Tibial nerve (tissue), 4 donors: ENCODE results near the gene PARP1. TPM values are rescaled to one million over a fixed set of nuclear protein-coding genes. Genes with fewer than 3 reads are reported as not detected.

Experiments used
- DNase-seq, 2 donors: peaks; one replicate each; pipeline ENCODE4 v3.0.0-alpha.2; 2019; ENCODE audit warnings: low spot score in 2 of 2
- H3K27ac ChIP-seq, 4 donors: fragments of 200-600 bp; sonication (generic) in 3 of 4; one replicate each; pipeline ENCODE4 v1.5.1; 2017 to 2019; ENCODE audit warnings: mild to moderate bottlenecking in 1 of 4
- H3K27me3 ChIP-seq, 2 donors: fragments of 200-600 bp; sonication (generic) in 1 of 2; one replicate each; pipeline versions ENCODE4 v1.5.1 to v1.6.0; 2017 to 2019
- H3K36me3 ChIP-seq, 3 donors: fragments of 200-600 bp; sonication (generic); one replicate each; pipeline ENCODE4 v1.5.1; 2018 to 2019
- H3K4me1 ChIP-seq, 4 donors: fragments of 200-600 bp; sonication (generic) in 3 of 4; one replicate each; pipeline ENCODE4 v1.5.1; 2017 to 2019
- H3K4me3 ChIP-seq, 4 donors: fragments of 200-600 bp; sonication (generic) in 3 of 4; one replicate each; pipeline ENCODE4 v1.5.1; 2017 to 2019; ENCODE audit warnings: mild to moderate bottlenecking in 1 of 4, moderate library complexity in 1 of 4
- H3K9me3 ChIP-seq, 4 donors: fragments of 200-600 bp; sonication (generic) in 3 of 4; one replicate each; pipeline ENCODE4 v1.5.1; 2017 to 2019
- EP300 ChIP-seq, 2 donors: sonication (generic); formaldehyde crosslinking; IDR thresholded peaks; one replicate each; pipeline ENCODE4 v1.6.1; 2017; ENCODE audit warnings: antibody characterized with exemption in 2 of 2, mild to moderate bottlenecking in 1 of 2
- POLR2A ChIP-seq, 2 donors: fragments of 450-650 bp; IDR thresholded peaks; one replicate each; pipeline ENCODE4 v1.6.1; 2017; ENCODE audit warnings: antibody characterized with exemption in 2 of 2, mild to moderate bottlenecking in 2 of 2, moderate library complexity in 2 of 2
- WGBS, 2 donors: methylation state at CpG; one replicate each; pipeline ENCODE4 v1.1.5; 2018; 5-methylcytosine and 5-hydroxymethylcytosine counted together
- total RNA-seq, 4 donors: library from RNA; depleted of rRNA; stranded (reverse); fragments of >200 nt; gene quantifications; one replicate each; pipeline ENCODE4 v1.1.0, GENCODE V29; 2016
- TF ChIP-seq, protein P1 (sequence below), 5 experiments: fragments of 200-600 bp in 3 of 5; fragments of 450-650 bp in 2 of 5; sonication (generic) in 3 of 5; IDR thresholded peaks; one replicate each; pipeline ENCODE4 v1.5.1; 2016 to 2019; ENCODE audit warnings: antibody characterized with exemption in 5 of 5, mild to moderate bottlenecking in 3 of 5, moderate library complexity in 2 of 5

The PARP1 gene
- total RNA-seq, 4 donors from 2014 or later = 91.5 to 117 (median 99.5) TPM

DNA sequence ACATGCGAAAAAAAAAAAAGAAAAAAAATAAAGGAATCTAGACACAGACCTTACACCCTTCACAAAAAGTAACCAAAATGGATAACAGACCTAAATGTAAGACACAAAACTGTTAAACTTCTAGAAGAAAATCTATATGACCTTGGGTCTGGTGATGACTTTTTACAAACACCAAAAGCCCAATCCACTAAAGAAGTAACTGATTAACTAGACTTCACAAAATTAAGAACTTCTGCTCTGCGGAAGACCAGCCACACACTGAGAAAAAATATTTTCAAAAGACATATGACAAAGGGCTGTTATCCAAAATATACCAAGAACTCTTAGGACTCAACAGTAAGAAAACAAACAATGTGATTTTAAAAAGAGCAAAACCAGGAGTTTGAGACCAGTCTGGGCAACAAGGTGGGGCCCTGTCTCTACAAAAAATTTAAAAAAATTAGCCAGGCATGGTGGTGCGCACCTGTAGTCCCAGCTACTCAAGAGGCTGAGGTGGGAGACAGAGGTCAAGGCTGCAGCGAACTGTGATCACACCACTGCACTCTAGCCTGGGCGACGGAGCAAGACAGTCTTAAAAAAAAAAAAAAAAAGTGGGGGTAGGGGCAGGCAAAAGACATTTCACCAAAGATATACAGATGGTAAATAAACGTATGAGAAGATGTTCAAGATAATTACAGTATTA is 9.8 kb downstream of the PARP1 start:
- 91 to 94% methylated on average over 7 of the region's 7 CpGs for WGBS, 2 donors
- no peak overlapping the region for H3K27ac ChIP-seq
- peaks cover 0 to 31% (median 10%) of the 10 kb centered on the region in 4 donors for H3K4me1 ChIP-seq
- no peak overlapping the region for H3K4me3 ChIP-seq
- no peaks in the 10 kb centered on the region for H3K9me3 ChIP-seq
- TF ChIP-seq POLR2A (IDR thresholded peaks at IDR 0.05) (no peak), EP300 (IDR thresholded peaks at IDR 0.05) (no peak)
- TF ChIP-seq, protein P1, sequence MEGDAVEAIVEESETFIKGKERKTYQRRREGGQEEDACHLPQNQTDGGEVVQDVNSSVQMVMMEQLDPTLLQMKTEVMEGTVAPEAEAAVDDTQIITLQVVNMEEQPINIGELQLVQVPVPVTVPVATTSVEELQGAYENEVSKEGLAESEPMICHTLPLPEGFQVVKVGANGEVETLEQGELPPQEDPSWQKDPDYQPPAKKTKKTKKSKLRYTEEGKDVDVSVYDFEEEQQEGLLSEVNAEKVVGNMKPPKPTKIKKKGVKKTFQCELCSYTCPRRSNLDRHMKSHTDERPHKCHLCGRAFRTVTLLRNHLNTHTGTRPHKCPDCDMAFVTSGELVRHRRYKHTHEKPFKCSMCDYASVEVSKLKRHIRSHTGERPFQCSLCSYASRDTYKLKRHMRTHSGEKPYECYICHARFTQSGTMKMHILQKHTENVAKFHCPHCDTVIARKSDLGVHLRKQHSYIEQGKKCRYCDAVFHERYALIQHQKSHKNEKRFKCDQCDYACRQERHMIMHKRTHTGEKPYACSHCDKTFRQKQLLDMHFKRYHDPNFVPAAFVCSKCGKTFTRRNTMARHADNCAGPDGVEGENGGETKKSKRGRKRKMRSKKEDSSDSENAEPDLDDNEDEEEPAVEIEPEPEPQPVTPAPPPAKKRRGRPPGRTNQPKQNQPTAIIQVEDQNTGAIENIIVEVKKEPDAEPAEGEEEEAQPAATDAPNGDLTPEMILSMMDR (IDR thresholded peaks at IDR 0.05) = no peak
- no peak for DNase-seq
- H3K27me3 ChIP-seq = no peaks in the 10 kb centered on the region
- H3K36me3 ChIP-seq = peaks cover 4 to 56% (median 10%) of the 10 kb centered on the region in 3 donors

DNA sequence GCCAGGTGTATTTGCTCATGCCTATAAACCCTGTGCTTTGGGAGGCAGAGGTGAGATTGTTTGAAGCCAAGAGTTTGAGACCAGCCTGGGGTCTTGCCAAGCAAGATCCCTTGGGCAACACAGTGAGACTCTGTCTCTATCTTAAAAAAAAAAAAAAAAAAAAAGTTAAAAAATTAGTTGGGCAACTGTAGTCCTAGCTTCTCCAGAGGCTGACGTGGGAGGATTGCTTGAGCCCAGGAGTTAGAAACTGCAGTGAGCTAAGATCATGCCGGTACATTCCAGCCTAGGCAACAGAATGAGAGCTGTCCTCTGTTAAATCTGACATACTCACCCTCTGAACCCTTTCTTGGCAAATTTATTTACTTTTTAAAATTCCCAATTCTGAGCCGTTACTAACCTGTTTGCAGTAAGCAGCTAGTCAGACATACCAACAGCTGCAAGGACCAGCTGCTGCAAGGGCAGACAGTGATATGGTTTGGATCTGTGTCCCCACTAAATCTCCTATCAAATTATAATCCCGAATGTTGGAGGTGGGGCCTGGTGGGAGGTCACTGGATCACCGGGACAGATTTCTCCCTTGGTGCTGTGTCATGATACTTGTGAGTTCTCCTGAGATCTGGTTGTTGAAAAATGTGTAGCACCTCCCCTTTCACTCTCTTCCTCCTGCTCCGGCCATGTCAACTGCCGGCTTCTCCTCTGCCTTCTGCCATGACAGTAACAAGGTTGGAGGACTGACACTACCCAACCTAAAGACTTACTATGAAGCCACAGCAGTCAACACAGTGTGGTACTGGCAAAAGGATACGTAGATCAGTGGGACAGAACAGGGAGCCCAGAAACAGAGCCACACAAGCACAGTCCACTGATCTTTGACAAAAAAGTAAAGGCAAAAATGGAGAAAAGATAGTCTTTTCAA is 10.6 kb downstream of the PARP1 start:
- DNase-seq = no peak
- H3K9me3 ChIP-seq = no peaks in the 10 kb centered on the region
- WGBS, 2 donors = 66 to 67% methylated on average over 8 of the region's 8 CpGs
- no peak for TF ChIP-seq EP300 (IDR thresholded peaks at IDR 0.05)
- TF ChIP-seq, protein P1 (IDR thresholded peaks at IDR 0.05) = no peak
- no peak for TF ChIP-seq POLR2A (IDR thresholded peaks at IDR 0.05)
- H3K27ac ChIP-seq = no peak overlapping the region
- no peaks in the 10 kb centered on the region for H3K27me3 ChIP-seq
- peaks cover 4 to 63% (median 10%) of the 10 kb centered on the region in 3 donors for H3K36me3 ChIP-seq
- no peak overlapping the region for H3K4me3 ChIP-seq
- peaks cover 0 to 22% (median 1%) of the 10 kb centered on the region in 4 donors for H3K4me1 ChIP-seq

DNA sequence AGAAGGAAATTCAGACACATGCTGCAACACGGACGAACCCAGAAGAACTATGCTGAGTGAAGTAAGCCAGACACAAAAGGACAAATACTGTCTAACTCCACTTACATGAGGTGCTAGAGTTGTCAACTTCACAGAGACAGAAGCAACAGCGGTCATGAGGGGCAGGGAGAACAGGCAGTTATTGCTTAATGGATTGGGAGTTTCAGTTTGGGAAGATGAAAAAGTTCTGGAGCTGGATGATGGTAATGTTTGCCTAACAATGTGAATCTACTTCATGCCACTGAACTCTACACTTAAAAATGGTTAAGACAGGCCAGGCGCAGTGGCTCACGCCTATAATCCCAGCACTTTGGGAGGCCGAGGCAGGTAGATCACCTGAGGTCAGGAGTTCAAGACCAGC is 12.1 kb downstream of the PARP1 start:
- DNase-seq = no peak
- Histone ChIP-seq H3K4me1 (peaks cover 0 to 9% (median 0%) of the 10 kb centered on the region in 4 donors), H3K36me3 (peaks cover 0 to 64% (median 10%) of the 10 kb centered on the region in 3 donors), H3K9me3 (no peaks in the 10 kb centered on the region), H3K4me3 (no peak overlapping the region), H3K27me3 (no peaks in the 10 kb centered on the region), H3K27ac (no peak overlapping the region)
- WGBS, 2 donors = 94 to 95% methylated on average over 6 of the region's 6 CpGs
- TF ChIP-seq, protein P1 (IDR thresholded peaks at IDR 0.05) = no peak

DNA sequence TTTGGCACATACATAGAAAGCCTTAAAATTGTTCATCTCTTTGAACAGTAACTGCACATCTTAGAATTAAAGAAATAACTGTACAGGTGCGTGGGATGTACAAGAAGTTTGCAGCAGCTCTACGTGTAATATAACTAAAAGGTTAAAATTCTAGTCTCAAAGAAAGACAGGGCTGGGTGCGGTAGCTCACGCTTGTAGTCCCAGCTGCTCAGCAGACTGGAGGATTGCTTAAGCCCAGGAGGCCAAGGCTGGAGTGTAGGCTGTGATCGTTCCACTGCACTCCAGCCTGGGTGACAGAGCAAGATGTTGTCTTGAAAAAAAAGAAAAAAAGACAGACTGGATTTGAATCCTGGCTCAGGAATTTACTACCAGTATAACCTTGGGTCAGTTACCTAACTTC is 13.4 kb downstream of the PARP1 start:
- Histone ChIP-seq H3K4me1 (peaks cover 0 to 6% (median 0%) of the 10 kb centered on the region in 4 donors), H3K27me3 (no peaks in the 10 kb centered on the region), H3K9me3 (no peaks in the 10 kb centered on the region), H3K27ac (no peak overlapping the region), H3K4me3 (no peak overlapping the region), H3K36me3 (peaks cover 0 to 64% (median 16%) of the 10 kb centered on the region in 3 donors)
- 76 to 80% methylated on average over 5 of the region's 5 CpGs for WGBS, 2 donors
- no peak for DNase-seq
- TF ChIP-seq POLR2A (IDR thresholded peaks at IDR 0.05) = no peak
- TF ChIP-seq EP300 (IDR thresholded peaks at IDR 0.05) = no peak
- TF ChIP-seq, protein P1 (IDR thresholded peaks at IDR 0.05) = no peak

DNA sequence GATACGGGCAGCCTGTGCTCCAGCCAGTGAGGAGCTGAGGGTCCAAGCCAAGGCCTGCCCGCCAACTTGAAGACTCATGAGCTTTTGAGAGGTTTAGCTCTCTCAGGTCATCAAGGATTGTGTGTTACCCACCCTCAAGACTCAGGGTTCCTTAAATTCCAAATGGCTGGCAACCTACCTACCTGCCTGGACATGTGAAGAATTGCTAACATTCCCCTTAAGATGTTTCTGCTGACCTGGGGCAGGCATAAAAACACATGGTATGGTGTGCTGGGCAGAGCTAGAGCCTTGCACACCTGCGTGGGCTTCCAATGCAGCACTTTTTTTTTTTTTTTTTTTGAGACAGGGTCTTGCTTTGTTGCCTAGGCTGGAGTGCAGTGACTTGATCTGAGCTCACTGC is 17.2 kb downstream of the PARP1 start:
- DNase-seq = no peak
- Histone ChIP-seq H3K9me3 (no peaks in the 10 kb centered on the region), H3K36me3 (peaks cover 0 to 79% (median 23%) of the 10 kb centered on the region in 3 donors), H3K4me3 (no peak overlapping the region), H3K27me3 (no peaks in the 10 kb centered on the region), H3K4me1 (no peaks in the 10 kb centered on the region), H3K27ac (no peak overlapping the region)
- TF ChIP-seq, protein P1 (IDR thresholded peaks at IDR 0.05) = no peak
- no peak for TF ChIP-seq POLR2A (IDR thresholded peaks at IDR 0.05)
- TF ChIP-seq EP300 (IDR thresholded peaks at IDR 0.05) = no peak
- 93 to 95% methylated on average over 3 of the region's 3 CpGs for whole genome bisulfite sequencing, 2 donors
